Epithelial cell of proximal tubule (primary cell): ENCODE measurements around the gene CAMK2G. TPM values are rescaled to one million over a fixed set of nuclear protein-coding genes. Genes with fewer than 3 reads are reported as not detected.
A peak's percentile ranks its signal among the peaks of the same experiment; 100 is the strongest.

Experiments
- DNase-seq: peaks from one replicate; pipeline ENCODE4 v3.0.0-alpha.2; 2011; ENCODE audit warnings: low read depth
- H3K4me3 ChIP-seq: 2 replicates; pipeline ENCODE4 v1.5.1; 2011; ENCODE audit warnings: low read depth, mild to moderate bottlenecking, low read length
- total RNA-seq: library from RNA; depleted of rRNA; stranded (reverse); fragments of >200 nt; gene quantifications from 2 replicates; pipeline ENCODE4 v1.2.3, GENCODE V29; 2015
- TF ChIP-seq, protein P1 (sequence below): conservative IDR thresholded peaks from 2 replicates; pipeline ENCODE4 v1.5.1; 2012; ENCODE audit warnings: low read depth, mild to moderate bottlenecking, low read length

Gene CAMK2G
- total RNA-seq, 1 donor from 2014 or later, result 15.2 TPM

GRCh38 chr10:73816917-73817729 lies 57.2 kb downstream of the CAMK2G start:
- H3K4me3 ChIP-seq, result no peak overlapping the region
- TF ChIP-seq, protein P1, sequence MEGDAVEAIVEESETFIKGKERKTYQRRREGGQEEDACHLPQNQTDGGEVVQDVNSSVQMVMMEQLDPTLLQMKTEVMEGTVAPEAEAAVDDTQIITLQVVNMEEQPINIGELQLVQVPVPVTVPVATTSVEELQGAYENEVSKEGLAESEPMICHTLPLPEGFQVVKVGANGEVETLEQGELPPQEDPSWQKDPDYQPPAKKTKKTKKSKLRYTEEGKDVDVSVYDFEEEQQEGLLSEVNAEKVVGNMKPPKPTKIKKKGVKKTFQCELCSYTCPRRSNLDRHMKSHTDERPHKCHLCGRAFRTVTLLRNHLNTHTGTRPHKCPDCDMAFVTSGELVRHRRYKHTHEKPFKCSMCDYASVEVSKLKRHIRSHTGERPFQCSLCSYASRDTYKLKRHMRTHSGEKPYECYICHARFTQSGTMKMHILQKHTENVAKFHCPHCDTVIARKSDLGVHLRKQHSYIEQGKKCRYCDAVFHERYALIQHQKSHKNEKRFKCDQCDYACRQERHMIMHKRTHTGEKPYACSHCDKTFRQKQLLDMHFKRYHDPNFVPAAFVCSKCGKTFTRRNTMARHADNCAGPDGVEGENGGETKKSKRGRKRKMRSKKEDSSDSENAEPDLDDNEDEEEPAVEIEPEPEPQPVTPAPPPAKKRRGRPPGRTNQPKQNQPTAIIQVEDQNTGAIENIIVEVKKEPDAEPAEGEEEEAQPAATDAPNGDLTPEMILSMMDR, result no peak
- DNase-seq, result no peak

- TF ChIP-seq, protein P1, result no peak
- H3K4me3 ChIP-seq, result no peak overlapping the region
- DNase-seq, result no peak
Observed at GRCh38 chr10:73815719-73816030, 58.7 kb downstream of the CAMK2G start.

DNA sequence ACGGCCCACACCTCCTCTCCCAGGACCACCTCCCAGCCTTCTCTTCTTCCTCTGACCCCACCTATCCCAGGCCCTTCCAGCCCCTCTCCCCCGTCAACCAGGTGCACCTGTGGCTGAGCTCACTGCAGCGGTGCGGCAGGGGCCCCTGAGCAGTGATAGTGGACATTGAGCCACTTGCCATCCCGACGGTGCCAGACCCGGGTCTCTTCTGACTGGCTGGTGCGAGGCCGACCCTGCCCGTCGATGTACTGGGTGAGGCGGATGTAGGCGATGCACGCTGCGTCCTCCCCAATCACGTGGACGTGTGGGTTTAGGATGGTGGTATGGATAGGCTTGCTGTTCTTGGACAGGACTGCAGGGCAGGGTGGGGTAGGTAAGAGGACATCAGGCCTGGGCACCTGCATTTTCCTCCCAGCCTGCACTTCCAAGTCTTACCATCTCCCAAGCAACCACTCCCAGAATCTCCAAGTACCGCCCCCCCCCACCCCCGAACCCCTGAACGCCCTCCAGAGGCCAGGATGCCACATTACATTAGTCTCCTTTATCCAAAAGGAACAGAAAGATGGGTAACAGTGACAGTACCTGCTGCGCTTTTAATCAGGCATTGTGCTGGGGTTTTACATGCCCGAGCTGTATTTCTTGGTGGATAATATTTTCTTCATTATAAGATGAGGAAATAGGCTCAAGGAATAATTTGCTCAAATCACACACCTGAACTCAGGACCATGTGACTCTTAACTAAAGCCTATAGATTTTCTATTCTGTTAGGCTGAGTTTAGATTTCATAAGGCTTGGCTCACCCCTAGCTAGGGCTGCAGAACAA lies 59.2 kb downstream of the CAMK2G start:
- no peak for DNase-seq
- TF ChIP-seq, protein P1, result peak; percentile 35
- no peak overlapping the region for H3K4me3 ChIP-seq

- no peak for DNase-seq
- no peak overlapping the region for H3K4me3 ChIP-seq
- TF ChIP-seq, protein P1, result no peak
Observed at GRCh38 chr10:73814276-73814895, 60.0 kb downstream of the CAMK2G start.

GRCh38 chr10:73813333-73813732 lies 61.0 kb downstream of the CAMK2G start:
- H3K4me3 ChIP-seq, result no peak overlapping the region
- DNase-seq, result no peak
- TF ChIP-seq, protein P1, result no peak

- no peak overlapping the region for H3K4me3 ChIP-seq
- DNase-seq, result no peak
- TF ChIP-seq, protein P1, result no peak
Observed at GRCh38 chr10:73812657-73813056, 61.7 kb downstream of the CAMK2G start.
